ENCODE results near the gene QPCT. TPM values are rescaled to one million over a fixed set of nuclear protein-coding genes. Genes with fewer than 3 reads are reported as not detected.

Gene QPCT
- total and polyA plus RNA-seq, 5 donors from 2014 or later, result 0.30 to 0.39 TPM; not detected in 3

GRCh38 chr2:37370666-37371065 lies 26.2 kb downstream of the QPCT start:
- peaks cover 67% of the 10 kb centered on the region for H3K27me3 Mint-ChIP-seq
- no peaks in the 10 kb centered on the region for H3K36me3 ChIP-seq (ENCODE audit: control insufficient read depth, insufficient read depth, low read length)
- no peak overlapping the region for H3K4me3 ChIP-seq (ENCODE audit: low read depth, low read length)
- no peaks in the 10 kb centered on the region for H3K9me3 ChIP-seq (ENCODE audit: control insufficient read depth in 2 of 2, low read length in 2 of 2)
- H3K4me1 ChIP-seq (ENCODE audit: control insufficient read depth, insufficient read depth, low read length, poor library complexity, severe bottlenecking), result peaks cover under 1% of the 10 kb centered on the region
- no peak for ATAC-seq (ENCODE audit: low read depth in 2 of 2)
- H3K4me1 Mint-ChIP-seq, result peaks cover under 1 to 21% (median 12%) of the 10 kb centered on the region in 4 donors
- no peaks in the 10 kb centered on the region for H3K36me3 Mint-ChIP-seq
- H3K27me3 ChIP-seq (ENCODE audit: control insufficient read depth, insufficient read depth, low read length), result peaks cover 41% of the 10 kb centered on the region
- no peak overlapping the region for H3K4me3 Mint-ChIP-seq
- no peak for DNase-seq
- H3K27ac Mint-ChIP-seq, result no peak overlapping the region
- H3K27ac ChIP-seq (ENCODE audit: insufficient read depth, low read length, poor library complexity, severe bottlenecking), result no peak overlapping the region
- peaks cover 0 to 5% (median 0%) of the 10 kb centered on the region in 7 donors for H3K9me3 Mint-ChIP-seq

- no peak for DNase-seq
- no peak for ATAC-seq (ENCODE audit: low read depth in 2 of 2)
- no peak overlapping the region for H3K27ac ChIP-seq (ENCODE audit: insufficient read depth, low read length, poor library complexity, severe bottlenecking)
- H3K4me3 Mint-ChIP-seq, result no peak overlapping the region
- peaks cover 11 to 26% (median 23%) of the 10 kb centered on the region in 4 donors for H3K4me1 Mint-ChIP-seq
- H3K27me3 Mint-ChIP-seq, result peaks cover 77% of the 10 kb centered on the region
- H3K9me3 ChIP-seq (ENCODE audit: control insufficient read depth in 2 of 2, low read length in 2 of 2), result no peaks in the 10 kb centered on the region
- peaks cover 14% of the 10 kb centered on the region for H3K4me1 ChIP-seq (ENCODE audit: control insufficient read depth, insufficient read depth, low read length, poor library complexity, severe bottlenecking)
- no peaks in the 10 kb centered on the region for H3K36me3 ChIP-seq (ENCODE audit: control insufficient read depth, insufficient read depth, low read length)
- peak overlapping the region in 1 of 3 donors; percentile 48 for H3K27ac Mint-ChIP-seq
- peaks cover 34% of the 10 kb centered on the region for H3K27me3 ChIP-seq (ENCODE audit: control insufficient read depth, insufficient read depth, low read length)
- peaks cover 0 to 1% (median 0%) of the 10 kb centered on the region in 7 donors for H3K9me3 Mint-ChIP-seq
- no peaks in the 10 kb centered on the region for H3K36me3 Mint-ChIP-seq
- no peak overlapping the region for H3K4me3 ChIP-seq (ENCODE audit: low read depth, low read length)
These were observed 27.6 kb downstream of the QPCT start for GRCh38 chr2:37372000-37372399.

GRCh38 chr2:37375741-37376288 lies 31.4 kb downstream of the QPCT start:
- no peak overlapping the region for H3K27ac Mint-ChIP-seq
- DNase-seq, result peak in 1 of 3 donors; percentile 7
- H3K4me3 Mint-ChIP-seq, result peak overlapping the region; percentile 11 to 81 (median 49)
- ATAC-seq (ENCODE audit: low read depth in 2 of 2), result peak in 1 of 2 donors; percentile 16
- Histone ChIP-seq H3K4me1 (ENCODE audit: control insufficient read depth, insufficient read depth, low read length, poor library complexity, severe bottlenecking) (peaks cover 16% of the 10 kb centered on the region), H3K9me3 (ENCODE audit: control insufficient read depth in 2 of 2, low read length in 2 of 2) (no peaks in the 10 kb centered on the region), H3K27me3 (ENCODE audit: control insufficient read depth, insufficient read depth, low read length) (peaks cover 38% of the 10 kb centered on the region), H3K27ac (ENCODE audit: insufficient read depth, low read length, poor library complexity, severe bottlenecking) (no peak overlapping the region), H3K36me3 (ENCODE audit: control insufficient read depth, insufficient read depth, low read length) (no peaks in the 10 kb centered on the region), H3K4me3 (ENCODE audit: low read depth, low read length) (peak overlapping the region; percentile 53)
- H3K27me3 Mint-ChIP-seq, result peaks cover 65% of the 10 kb centered on the region
- H3K9me3 Mint-ChIP-seq, result peaks cover 0 to 1% (median 0%) of the 10 kb centered on the region in 7 donors
- no peaks in the 10 kb centered on the region for H3K36me3 Mint-ChIP-seq
- peaks cover 11 to 22% (median 16%) of the 10 kb centered on the region in 4 donors for H3K4me1 Mint-ChIP-seq

- Mint-ChIP-seq H3K4me3 (peak overlapping the region; percentile 11 to 81 (median 49)), H3K27me3 (peaks cover 57% of the 10 kb centered on the region), H3K9me3 (peaks cover 0 to 1% (median 0%) of the 10 kb centered on the region in 7 donors), H3K4me1 (peaks cover 11 to 22% (median 16%) of the 10 kb centered on the region in 4 donors), H3K27ac (no peak overlapping the region), H3K36me3 (no peaks in the 10 kb centered on the region)
- Histone ChIP-seq H3K36me3 (ENCODE audit: control insufficient read depth, insufficient read depth, low read length) (no peaks in the 10 kb centered on the region), H3K9me3 (ENCODE audit: control insufficient read depth in 2 of 2, low read length in 2 of 2) (no peaks in the 10 kb centered on the region), H3K27me3 (ENCODE audit: control insufficient read depth, insufficient read depth, low read length) (peaks cover 37% of the 10 kb centered on the region), H3K4me1 (ENCODE audit: control insufficient read depth, insufficient read depth, low read length, poor library complexity, severe bottlenecking) (peaks cover 16% of the 10 kb centered on the region), H3K27ac (ENCODE audit: insufficient read depth, low read length, poor library complexity, severe bottlenecking) (no peak overlapping the region), H3K4me3 (ENCODE audit: low read depth, low read length) (peak overlapping the region; percentile 53)
- peak; percentile 73 to 74 for ATAC-seq (ENCODE audit: low read depth in 2 of 2)
- DNase-seq, result peak in 2 of 3 donors; percentile 59 to 85
These were observed 32.2 kb downstream of the QPCT start for GRCh38 chr2:37376421-37377186.

- peaks cover 11 to 22% (median 16%) of the 10 kb centered on the region in 4 donors for H3K4me1 Mint-ChIP-seq
- H3K4me3 Mint-ChIP-seq, result no peak overlapping the region
- Histone ChIP-seq H3K4me3 (ENCODE audit: low read depth, low read length) (no peak overlapping the region), H3K27me3 (ENCODE audit: control insufficient read depth, insufficient read depth, low read length) (peaks cover 32% of the 10 kb centered on the region), H3K9me3 (ENCODE audit: control insufficient read depth in 2 of 2, low read length in 2 of 2) (no peaks in the 10 kb centered on the region), H3K36me3 (ENCODE audit: control insufficient read depth, insufficient read depth, low read length) (no peaks in the 10 kb centered on the region), H3K27ac (ENCODE audit: insufficient read depth, low read length, poor library complexity, severe bottlenecking) (no peak overlapping the region), H3K4me1 (ENCODE audit: control insufficient read depth, insufficient read depth, low read length, poor library complexity, severe bottlenecking) (peaks cover 16% of the 10 kb centered on the region)
- peaks cover 0 to 1% (median 0%) of the 10 kb centered on the region in 7 donors for H3K9me3 Mint-ChIP-seq
- H3K27ac Mint-ChIP-seq, result no peak overlapping the region
- H3K36me3 Mint-ChIP-seq, result no peaks in the 10 kb centered on the region
- DNase-seq (peak in 1 of 3 donors; percentile 9), ATAC-seq (ENCODE audit: low read depth in 2 of 2) (peak in 1 of 2 donors; percentile 64)
- H3K27me3 Mint-ChIP-seq, result peaks cover 52% of the 10 kb centered on the region
These were observed 32.7 kb downstream of the QPCT start for GRCh38 chr2:37377187-37377532.

- Histone ChIP-seq H3K4me1 (ENCODE audit: control insufficient read depth, insufficient read depth, low read length, poor library complexity, severe bottlenecking) (peaks cover 16% of the 10 kb centered on the region), H3K9me3 (ENCODE audit: control insufficient read depth in 2 of 2, low read length in 2 of 2) (no peaks in the 10 kb centered on the region), H3K27ac (ENCODE audit: insufficient read depth, low read length, poor library complexity, severe bottlenecking) (no peak overlapping the region), H3K4me3 (ENCODE audit: low read depth, low read length) (no peak overlapping the region), H3K36me3 (ENCODE audit: control insufficient read depth, insufficient read depth, low read length) (no peaks in the 10 kb centered on the region), H3K27me3 (ENCODE audit: control insufficient read depth, insufficient read depth, low read length) (peaks cover 26% of the 10 kb centered on the region)
- DNase-seq, result no peak
- Mint-ChIP-seq H3K27ac (no peak overlapping the region), H3K36me3 (no peaks in the 10 kb centered on the region), H3K4me3 (no peak overlapping the region), H3K9me3 (peaks cover 0 to 1% (median 0%) of the 10 kb centered on the region in 7 donors), H3K27me3 (peaks cover 50% of the 10 kb centered on the region), H3K4me1 (peaks cover 11 to 22% (median 16%) of the 10 kb centered on the region in 4 donors)
- ATAC-seq (ENCODE audit: low read depth in 2 of 2), result no peak
These were observed 34.0 kb downstream of the QPCT start for GRCh38 chr2:37378411-37378810.

- Histone ChIP-seq H3K9me3 (ENCODE audit: control insufficient read depth in 2 of 2, low read length in 2 of 2) (no peaks in the 10 kb centered on the region), H3K36me3 (ENCODE audit: control insufficient read depth, insufficient read depth, low read length) (no peaks in the 10 kb centered on the region), H3K27me3 (ENCODE audit: control insufficient read depth, insufficient read depth, low read length) (peaks cover 16% of the 10 kb centered on the region), H3K4me3 (ENCODE audit: low read depth, low read length) (no peak overlapping the region), H3K27ac (ENCODE audit: insufficient read depth, low read length, poor library complexity, severe bottlenecking) (no peak overlapping the region), H3K4me1 (ENCODE audit: control insufficient read depth, insufficient read depth, low read length, poor library complexity, severe bottlenecking) (peaks cover 16% of the 10 kb centered on the region)
- H3K4me1 Mint-ChIP-seq, result peaks cover 11 to 22% (median 16%) of the 10 kb centered on the region in 4 donors
- peaks cover 39% of the 10 kb centered on the region for H3K27me3 Mint-ChIP-seq
- H3K27ac Mint-ChIP-seq, result no peak overlapping the region
- ATAC-seq (ENCODE audit: low read depth in 2 of 2) (no peak), DNase-seq (no peak)
- no peaks in the 10 kb centered on the region for H3K36me3 Mint-ChIP-seq
- H3K9me3 Mint-ChIP-seq, result peaks cover 0 to 1% (median 0%) of the 10 kb centered on the region in 7 donors
- H3K4me3 Mint-ChIP-seq, result no peak overlapping the region
These were observed 35.5 kb downstream of the QPCT start for GRCh38 chr2:37379881-37380296.

All from CD4-positive, CD25-positive, alpha-beta regulatory T cell (primary cell).